GM19240 (cell line): ENCODE data around the gene DAB1.

Experiments used
- DNase-seq: peaks from one replicate; pipeline ENCODE4 v3.0.0; 2011; ENCODE audit warnings: low spot score; ENCODE audit not compliant: insufficient read length

Gene DAB1

DNA sequence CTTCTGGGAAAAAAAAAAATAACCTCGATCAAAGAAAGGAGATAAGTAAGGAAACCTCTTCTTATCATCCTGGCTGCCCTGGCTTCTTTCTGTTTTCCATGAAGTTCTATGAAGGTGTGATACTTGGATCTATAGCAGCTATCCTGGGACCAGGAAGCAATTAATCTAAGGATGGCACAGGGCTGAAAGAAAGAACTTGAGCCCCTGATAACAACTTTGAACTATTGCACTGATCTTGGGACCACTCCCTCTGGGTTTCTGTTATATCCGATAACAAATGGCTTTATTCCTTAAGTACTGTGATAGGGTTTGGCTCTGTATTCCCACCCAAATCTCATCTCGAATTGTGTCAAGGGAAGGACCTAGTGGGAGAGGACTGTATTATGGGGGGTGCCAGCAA, 104.1 kb downstream of the DAB1 start:
- DNase-seq = no peak

DNA sequence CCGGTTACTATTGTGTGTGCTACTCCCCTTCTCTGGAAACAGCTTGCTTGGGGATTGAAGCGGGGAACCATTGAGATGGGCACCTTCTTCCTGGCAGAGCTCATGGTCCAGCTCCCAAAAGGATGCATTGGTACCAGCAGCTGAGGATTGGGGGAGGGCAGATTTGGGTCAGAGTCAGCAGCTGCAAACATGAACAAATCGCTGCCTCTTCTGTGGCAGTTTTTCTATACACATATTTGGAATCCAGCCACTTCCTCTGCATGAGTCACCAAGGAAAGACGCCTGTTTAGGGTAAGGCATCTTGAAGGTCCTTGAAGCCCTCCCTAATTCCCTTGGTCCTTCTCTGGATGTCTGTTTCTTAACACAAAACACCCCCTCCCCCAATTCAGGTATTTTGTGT, 104.7 kb downstream of the DAB1 start:
- no peak for DNase-seq

DNA sequence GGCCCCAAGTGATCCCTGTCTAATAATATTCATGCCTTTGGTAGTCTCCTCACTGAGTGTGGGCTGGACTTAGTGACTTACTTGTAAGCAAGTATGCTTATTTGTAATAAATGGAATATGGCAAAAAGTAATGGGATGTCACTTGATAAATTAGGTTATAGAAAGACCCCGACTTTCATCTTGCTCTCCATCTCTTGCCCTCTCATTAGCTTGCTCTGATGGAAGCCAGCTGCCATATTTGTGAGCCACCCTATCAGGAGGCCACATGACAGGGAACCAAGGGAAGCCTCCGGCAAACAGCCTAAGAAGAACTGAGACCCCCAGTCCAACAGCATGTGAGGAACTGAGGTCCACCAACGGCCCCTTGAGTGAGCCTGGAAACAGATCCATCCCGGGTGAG, 107.0 kb downstream of the DAB1 start:
- DNase-seq = no peak

DNA sequence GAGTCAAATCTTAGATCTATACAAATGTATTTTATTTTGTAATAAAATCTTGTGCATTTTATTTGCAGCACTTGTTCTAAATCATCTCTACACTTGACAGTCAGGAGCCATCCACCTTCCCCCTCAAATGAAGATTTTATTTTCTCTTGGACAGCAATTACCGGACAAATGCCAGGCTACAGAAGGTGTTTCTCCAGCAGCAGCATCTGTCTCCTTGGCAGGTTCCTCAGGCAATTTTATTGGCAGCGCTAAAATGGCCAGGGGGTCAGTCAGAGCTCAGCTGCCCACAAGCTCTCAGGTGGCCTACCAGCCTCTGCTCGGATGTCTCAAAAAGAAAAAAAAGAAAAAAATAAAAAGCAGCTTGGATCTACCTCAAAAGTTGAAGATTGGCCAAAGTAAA, 107.6 kb downstream of the DAB1 start:
- no peak for DNase-seq

DNA sequence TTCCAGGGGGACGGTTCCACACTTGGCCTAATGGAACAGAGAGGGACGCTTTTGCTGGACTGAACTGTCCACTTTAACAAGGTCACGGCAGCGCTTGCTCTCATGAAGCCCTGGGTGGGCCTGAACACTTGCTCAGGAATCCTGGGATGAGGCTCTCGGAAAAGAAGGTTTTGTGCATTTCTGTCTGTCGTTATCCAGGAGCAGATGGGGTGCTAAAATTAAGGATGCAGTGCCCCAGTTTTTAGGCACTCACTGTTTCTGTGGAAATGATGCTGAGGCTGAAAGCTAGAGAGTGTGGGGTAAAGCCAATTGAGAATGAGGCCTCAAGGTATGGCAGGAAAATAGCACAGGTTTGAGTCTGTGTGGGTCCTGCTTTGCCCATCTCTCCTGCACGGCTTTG, 111.0 kb downstream of the DAB1 start:
- DNase-seq = no peak

DNA sequence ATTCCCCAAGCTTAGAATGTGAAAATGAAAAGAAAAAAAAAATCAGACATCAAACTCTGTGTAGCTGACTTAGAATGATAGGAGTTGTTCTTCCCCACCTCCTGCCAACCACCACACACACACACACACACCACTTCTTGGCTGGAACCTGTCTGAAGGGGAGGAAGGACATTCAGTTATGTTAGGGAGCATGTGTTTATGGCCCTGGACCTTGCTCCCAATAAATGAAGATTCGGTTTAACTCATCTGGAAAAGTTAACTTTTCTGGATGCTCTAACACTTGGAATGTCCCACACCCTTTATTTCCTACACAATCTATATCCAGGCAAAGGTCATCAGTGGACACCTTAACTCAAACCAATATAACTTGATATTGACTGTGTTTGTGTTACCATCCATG, 112.4 kb downstream of the DAB1 start:
- no peak for DNase-seq

DNA sequence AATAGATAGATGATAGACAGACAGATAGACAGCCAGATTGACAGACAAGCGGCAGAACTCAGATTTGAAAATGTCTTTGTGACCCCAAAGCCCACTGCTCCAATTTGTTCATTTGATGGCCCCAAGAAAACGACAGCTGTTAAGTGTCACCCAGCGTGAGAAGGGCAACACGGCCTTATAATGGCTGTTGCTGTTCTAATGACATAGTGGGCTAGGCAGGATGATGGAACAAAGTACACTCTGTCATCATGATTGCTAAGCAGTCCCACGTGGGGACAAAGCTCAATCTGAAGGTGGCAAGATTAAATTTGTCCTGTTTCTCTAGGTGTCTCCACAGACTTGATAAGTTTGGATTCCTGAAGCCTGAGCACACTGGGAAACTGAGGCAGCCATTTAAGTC, 112.9 kb downstream of the DAB1 start:
- DNase-seq = no peak

DNA sequence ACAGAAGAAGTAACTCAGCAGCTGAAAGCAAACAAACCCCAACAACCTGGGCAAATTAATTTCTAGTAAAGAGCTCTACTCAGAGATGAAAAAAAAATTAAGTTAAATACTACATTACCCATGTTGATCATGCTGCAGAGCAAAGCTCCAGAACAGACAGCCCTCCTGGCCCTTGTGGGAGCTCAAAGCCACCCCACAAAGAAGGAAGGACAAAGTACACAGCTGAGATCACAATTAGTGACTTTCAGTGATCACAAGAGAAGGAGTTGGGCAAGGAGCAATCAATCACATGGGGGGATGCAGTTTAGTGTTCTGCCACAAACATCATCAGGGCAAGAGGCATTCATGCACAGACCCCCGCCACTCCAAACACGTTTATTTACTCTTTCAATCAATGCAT, 114.2 kb downstream of the DAB1 start:
- no peak for DNase-seq

DNA sequence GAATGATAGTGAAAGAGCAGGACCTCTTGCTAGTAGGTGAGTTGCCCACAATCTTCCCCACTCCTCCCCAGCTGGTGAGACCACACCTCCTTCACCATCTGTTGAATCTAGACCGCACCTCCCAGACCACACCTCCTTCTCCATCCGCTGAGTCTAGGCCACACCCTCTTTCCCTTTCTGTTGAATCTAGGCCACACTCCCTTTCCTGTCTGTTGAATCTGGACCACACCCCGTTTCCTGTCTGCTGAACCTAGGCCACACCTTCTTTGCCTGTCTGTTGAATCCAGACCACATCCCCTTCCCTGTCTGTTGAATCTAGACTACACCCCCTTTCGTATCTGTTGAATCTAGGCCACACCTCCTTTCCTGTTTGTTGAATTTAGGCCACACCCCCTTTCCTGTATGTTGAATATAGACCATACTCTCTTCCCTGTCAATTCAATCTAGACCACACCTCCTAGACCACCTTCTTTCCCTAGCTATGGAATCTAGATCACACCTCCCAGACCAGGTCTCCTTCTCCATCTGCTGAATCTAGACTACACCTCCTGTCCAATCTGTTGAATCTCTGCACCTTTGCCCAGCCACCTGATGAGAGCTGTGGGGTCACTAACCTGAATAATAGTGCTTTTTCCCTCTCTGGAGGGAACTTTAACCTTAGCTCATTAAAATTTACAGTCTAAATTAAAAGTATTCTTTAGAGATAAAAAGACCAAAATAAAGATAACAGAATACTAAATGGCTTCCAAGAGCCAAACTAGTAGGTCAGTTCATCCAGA, 116.3 kb downstream of the DAB1 start:
- DNase-seq = peak; percentile 4

DNA sequence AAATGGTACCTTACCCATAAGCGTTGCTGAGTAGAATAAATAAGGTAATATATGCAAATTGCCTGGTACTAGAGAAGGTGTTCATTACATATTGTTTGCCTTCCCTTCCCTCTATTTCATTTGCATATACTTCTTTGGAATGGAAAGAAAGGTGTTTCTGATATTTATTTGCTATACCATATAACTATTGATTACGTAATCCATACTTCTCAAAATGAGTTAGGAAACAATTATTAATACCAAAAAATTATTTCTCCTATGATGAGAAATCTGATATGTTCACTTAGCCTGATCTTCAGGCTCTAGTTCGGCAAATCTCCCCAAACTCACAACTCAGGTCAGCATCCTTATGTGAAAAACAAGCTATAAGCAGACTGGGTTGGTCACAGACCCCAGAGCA, 119.3 kb downstream of the DAB1 start:
- no peak for DNase-seq

DNA sequence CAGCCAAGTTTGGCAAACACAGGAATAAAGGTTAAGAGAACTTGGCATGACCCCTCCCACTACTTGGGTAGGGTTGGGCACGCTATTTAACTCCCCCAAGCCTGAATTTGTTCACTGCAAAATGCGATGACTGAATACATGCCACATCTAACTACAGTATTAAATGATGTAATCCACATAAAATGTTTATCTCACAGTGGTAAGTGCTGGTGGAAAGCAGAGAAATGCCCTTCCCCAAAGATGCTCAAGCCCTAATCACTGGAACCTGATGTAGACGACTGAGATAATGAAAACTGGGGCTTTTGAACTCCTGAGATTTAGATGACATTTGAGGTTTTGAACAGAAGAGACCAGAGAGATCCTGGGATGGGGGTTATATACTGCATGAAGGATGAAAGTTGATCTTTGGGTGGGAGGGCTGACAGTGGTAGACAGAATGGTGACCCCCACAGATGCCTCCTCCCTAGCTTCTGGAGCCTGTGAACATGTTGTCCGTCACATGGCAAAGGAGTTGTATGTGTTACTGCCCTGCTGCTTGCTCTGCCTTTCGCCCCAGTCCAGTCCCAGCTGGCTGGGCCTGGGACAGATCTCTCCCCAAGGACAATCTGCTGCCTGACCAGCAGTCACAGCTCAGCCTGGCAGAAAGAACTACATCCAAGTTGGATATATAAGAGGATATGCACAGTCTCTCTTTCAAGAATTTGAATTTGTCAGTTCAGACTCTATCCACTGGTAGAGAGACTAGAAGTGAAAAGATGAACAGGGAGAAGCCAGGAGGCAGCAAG, 120.9 kb downstream of the DAB1 start:
- DNase-seq = no peak

DNA sequence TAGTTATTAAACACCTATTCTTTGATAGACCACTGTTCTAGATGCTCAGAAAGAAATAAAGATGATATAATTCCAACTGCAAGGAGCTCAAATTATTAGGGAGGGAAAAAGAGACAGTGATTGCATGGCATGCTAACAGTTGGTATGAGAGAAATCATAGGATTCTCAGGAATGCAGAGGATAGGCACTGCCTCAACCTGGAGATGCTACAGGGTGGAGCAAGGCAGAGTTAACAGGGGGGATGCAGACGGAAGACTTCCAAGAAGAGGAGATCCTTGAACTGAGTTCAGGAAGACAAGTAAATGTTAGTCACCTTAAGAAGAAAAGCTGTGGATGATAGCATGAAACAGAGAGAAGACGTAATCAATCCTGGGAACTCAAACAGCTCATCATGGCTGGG, 123.7 kb downstream of the DAB1 start:
- DNase-seq = no peak

DNA sequence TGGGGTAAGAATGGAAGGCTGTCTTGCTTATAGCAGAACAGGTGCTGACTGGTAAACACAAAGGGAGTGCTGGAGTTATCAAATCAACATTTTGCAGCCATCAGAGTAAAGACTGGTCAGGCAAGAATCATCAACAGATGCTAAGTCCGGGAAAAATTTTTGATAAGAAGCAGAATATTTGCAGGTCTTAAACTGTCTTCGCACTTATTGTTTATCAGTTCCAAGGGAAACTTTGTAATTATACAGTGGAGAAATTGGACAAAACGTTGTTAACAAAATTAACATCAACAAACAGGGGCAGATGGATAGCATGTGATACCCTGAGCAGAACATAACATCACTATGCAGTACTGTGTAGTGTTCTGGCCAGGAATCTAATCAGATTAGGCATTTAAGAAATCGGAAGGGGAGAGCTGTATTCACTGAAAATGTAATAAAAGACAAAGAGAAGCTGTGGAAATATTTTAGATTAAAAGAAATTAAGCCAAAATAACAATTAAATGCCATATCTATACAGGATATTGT, 127.1 kb downstream of the DAB1 start:
- DNase-seq = no peak

DNA sequence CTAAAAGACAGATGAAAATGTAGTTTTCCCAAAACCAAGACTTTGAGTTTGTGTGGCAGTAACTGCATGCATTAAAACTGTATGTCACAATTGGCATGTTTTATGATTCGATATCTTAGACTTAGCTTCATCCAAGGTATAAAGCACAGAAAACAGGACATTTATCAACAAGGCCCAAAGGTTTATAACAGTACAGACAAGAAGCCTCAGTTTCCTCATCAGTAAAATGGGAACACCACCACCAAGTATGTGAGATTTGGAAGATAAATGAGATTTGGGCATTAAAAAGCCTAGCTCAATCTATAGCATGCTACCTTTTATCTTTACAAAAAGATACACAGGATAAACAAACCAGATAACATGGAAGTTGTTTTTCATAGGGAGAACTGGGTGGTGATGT, 128.5 kb downstream of the DAB1 start:
- no peak for DNase-seq

DNA sequence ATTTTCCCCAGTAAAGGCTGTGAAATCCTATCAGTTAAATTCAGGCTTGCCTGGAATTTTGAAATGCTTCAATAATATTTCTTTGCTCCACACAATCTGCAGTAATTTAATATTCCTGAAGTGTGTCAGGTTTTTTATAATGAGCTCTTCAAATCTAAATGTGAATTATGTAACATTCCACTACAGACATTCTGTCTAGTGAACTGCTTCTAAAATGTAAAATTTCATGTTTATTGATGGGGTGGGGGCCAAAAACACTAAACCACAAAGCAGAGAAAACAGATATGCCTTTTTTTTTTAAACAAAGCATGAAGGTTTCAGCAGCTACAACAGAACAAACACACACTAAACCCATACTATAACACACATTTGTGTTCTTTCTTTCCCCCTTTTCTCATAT, 129.7 kb downstream of the DAB1 start:
- no peak for DNase-seq

DNA sequence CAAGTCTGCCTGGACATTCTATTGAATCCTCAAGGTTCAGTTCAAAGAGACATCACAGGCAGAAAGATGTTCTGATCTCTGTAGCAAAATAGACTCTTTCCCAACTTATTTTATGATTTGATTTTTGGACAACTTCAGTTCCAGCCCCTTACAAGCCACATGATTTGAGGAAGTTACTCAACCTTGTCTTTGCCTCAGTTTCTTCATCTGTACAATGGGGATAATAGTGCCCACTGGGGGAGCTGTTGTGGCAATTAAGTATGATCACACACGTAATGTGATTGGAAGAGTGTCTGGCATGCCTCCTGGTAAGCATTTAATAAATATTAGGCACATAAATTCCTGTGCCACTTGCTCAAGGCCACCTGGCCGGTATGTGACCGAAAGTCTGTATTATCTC, 130.6 kb downstream of the DAB1 start:
- no peak for DNase-seq

DNA sequence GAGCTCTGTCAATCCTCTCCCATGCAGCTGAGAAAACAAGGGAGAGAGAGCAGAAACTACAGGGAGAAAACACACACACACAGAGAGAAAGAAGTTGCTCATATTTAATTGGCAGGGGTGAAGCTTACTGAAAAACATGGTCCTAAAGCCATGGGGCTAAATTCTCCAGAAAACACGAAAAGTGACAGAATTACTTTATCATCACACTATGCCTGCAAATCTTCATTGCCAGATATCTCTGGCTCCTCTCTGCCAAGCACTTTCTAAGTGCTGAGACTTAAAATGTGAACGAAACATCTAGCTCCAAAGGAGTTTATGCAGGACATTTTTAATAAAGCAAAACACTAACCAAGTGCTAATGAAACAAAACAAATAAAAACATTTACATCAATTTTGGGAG, 134.1 kb downstream of the DAB1 start:
- no peak for DNase-seq

DNA sequence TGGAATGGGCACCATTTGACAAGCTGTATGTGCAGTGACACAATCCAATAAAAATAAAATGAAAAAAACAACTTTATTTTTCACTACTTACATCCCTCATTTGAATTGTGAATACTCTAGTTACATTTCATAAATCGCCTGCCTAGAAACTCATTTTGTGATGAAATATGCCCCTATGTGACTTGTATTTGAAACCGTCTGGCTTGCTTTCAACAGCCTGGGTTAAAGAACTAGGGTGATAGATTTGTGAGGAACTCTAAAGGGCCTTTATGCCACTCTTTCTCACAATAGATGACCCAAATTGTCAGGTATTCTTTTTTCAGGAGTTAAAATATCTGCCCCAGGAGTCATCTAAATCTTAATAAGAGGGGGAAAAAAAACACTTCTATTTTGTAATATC, 137.9 kb downstream of the DAB1 start:
- no peak for DNase-seq

DNA sequence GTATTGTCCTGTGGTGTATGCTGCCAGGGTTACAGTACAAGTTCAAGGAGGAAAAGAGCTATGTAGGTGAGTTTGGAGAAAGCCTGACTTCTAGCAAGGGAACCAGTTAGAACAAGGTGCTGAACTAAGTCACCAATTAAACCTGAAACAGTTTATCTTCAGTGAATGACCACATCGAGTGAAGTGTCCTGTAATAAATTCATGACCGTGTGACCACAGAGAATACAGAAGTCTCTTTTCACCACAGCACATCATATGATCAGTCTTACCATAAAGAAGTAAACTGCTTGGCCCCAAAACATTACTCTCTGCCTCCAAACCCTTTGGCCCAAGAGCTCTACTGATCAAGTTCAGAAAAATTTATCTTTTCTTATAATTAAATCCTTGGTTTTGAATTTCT, 141.4 kb downstream of the DAB1 start:
- DNase-seq = no peak

DNA sequence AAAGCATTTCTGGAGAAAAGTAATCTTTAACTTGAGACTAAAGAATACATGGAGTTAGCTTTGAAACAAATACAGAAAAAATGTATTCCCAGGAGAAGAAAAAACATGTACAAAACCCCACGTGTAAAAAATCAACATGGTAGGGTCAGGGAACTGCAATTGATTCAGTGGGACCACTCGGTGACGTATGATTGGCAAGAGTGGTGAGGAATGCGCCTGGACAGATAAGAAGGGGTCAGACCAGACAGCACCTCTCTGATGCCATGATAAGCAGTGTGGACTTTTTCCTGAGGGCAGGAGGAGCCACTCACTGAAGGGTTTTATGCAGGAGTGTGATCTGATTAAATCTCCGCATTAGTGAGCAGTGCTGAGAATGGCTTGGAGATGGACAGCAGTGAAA, 142.5 kb downstream of the DAB1 start:
- no peak for DNase-seq

DNA sequence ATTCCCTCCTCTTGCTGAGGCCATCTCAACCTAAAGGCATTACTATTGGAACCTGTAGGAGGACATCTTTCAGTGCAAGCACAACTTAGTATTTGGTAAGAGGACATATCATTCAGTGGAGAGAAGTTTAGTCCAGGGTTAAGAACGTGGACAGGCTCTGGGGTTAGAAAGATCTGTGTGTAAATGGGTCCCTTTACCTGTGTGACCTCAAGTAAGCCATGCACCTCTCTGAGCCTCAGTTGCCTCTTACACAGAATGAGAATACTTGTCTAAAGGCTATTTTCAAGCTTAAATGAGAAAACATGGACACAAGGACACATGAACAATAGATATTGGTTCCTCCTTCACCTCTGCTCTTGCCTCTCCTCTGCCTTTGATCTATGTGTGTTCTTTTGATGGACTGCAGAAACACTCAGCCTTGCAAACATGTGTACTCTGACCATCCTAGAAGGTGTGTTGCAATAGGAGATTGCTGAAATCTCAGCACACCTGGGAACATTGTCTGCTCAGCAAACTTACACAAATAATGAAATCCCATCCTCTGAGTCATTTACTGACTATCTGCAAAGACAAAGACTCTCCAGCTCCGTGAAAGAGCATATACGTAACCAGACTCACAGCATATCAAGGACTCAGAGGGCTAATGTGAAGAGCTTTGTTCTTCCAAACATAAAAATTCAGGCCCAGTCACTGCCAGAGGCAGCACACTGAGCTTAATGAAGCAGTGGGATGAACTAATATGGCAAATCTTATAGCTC, 143.8 kb downstream of the DAB1 start:
- no peak for DNase-seq

DNA sequence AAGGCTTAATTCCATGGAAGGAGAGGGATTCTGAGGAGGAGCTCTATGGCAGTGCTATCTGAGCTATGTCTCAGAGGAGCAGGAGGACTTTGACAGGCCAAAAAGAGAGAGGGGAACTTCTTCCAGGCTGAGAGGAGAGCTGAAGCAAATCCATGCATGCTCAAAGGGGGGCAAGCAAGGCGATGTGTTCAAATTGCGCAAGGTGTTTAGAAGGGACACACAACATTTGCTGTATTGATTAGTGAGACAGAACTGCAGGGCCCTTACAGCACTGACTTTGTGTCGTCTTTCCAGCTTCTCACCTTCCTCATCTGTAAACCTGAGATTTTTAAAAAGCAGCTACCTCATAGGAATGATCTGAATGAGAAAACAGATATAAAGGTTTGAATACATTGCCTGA, 145.3 kb downstream of the DAB1 start:
- no peak for DNase-seq
